Bronchial smooth muscle cell (primary cell): ENCODE data around the gene USP10. TPM values are rescaled to one million over a fixed set of nuclear protein-coding genes. Genes with fewer than 3 reads are reported as not detected.

Experiments
- total RNA-seq: library from RNA; depleted of rRNA; stranded (reverse); fragments of >200 nt; gene quantifications from 2 replicates; pipeline ENCODE4 v1.2.1, GENCODE V29; 2014

USP10 gene, protein sequence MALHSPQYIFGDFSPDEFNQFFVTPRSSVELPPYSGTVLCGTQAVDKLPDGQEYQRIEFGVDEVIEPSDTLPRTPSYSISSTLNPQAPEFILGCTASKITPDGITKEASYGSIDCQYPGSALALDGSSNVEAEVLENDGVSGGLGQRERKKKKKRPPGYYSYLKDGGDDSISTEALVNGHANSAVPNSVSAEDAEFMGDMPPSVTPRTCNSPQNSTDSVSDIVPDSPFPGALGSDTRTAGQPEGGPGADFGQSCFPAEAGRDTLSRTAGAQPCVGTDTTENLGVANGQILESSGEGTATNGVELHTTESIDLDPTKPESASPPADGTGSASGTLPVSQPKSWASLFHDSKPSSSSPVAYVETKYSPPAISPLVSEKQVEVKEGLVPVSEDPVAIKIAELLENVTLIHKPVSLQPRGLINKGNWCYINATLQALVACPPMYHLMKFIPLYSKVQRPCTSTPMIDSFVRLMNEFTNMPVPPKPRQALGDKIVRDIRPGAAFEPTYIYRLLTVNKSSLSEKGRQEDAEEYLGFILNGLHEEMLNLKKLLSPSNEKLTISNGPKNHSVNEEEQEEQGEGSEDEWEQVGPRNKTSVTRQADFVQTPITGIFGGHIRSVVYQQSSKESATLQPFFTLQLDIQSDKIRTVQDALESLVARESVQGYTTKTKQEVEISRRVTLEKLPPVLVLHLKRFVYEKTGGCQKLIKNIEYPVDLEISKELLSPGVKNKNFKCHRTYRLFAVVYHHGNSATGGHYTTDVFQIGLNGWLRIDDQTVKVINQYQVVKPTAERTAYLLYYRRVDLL
- total RNA-seq, result 27.9 and 30.7 TPM in 2 replicates

DNA sequence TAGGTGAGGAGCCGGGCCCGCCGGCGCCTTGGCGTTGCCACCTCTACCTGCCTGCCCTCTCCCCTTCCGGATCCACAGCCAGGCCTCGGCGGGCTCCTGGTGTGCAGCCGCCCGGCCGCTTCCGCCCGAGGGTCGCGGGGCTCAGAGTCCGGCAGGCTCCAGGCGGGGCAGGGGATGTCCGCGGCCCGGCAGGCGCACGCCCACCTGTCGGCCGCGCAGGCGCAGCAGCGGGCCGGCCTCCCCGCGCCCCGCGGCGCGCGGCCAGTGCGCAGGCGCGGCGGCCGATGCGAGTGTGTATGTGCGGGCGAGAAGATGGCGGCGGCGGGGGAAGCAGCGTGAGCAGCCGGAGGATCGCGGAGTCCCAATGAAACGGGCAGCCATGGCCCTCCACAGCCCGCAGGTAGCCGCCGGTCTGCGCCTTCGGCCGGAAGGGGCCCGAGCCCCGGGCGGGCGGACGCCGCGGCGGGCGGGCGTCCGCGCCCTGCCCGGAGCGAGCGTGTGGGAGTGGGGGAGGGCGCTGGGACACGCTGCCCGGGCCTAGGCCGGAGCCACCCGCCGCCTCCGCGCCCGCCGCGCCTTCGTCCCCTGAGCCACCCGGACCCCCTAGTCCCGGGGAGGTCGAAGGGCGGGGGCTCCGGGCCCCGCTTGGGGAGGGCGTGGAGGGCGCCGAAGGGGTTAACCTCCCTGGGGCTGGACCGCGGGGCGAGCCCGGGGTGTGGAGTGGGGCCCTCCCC, at the start of gene USP10:
TSS of gene USP10 (plus strand) at position 289 of the 734 bp plus-strand sequence. CDS start at position 380, 91 bp downstream.

DNA sequence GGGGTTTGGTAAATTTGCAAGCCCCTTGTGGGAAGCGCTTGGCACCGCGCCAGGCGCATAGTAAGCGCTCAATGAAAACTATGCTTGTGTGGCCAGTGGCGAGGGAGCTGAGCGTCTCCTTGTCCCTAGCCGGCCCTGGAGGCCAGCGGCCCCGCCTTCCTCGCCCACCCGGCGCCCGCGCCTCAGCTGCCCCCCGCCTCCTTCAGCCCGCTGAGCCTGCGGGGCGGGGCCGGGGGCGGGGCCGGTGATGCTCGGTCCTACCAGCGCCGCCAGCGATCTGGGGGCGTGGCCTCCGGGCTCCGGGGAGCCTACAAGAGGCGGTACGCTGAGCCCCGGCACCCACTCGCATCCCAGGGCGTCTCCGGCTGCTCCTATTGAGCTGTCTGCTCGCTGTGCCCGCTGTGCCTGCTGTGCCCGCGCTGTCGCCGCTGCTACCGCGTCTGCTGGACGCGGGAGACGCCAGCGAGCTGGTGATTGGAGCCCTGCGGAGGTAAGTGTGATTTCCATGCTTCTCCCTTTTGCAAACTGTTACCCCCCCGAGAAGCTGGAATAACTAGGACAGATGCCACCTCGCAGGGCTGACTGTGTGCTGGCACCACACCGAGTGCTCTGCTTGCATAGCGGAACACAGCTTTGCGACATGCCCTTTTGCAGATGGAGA, 120.0 kb downstream of the USP10 start, which contains the start of gene CRISPLD2:
TSS of gene CRISPLD2 (plus strand) at position 342 of the 661 bp plus-strand sequence. CDS start 18,511 bp downstream, outside the sequence.

Other genes with a start within 250 kb of the USP10 start
- gene MEAK7, start 195.3 kb upstream of the USP10 start, total RNA-seq, result 9.7 and 12.1 TPM in 2 replicates
- 40.1 and 83.4 TPM in 2 replicates for gene COTL1, start 81.9 kb upstream of the USP10 start, total RNA-seq
- gene KLHL36, start 51.5 kb upstream of the USP10 start, total RNA-seq, result 55.2 and 78.1 TPM in 2 replicates
- gene CRISPLD2, start 120.0 kb downstream of the USP10 start, total RNA-seq, result 2.7 and 3.1 TPM in 2 replicates